Measurements from ENCODE around the gene SEMA4D.

Gene SEMA4D

DNA sequence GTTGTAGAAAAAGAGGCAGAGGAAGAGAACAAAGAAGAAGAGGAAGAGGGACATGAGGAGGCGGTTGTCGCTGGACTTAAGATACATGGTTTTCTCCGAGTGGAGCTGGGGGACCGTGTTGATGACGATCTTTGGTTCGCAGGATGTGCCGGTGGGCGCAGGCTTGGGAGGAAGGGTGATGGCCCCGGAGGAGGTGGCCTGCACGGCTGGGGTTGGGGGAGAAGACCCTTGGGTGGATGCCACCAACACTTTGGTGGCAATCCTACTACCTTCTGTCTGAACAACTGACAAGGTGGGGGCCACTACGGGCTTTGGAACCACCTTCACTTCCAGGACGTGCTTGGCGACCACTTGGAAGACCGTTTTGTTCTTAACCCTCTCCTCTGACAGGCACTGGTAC lies 118.9 kb downstream of the SEMA4D start:
- DNase-seq (ENCODE audit: low read depth): no peak
- TF ChIP-seq, protein P1, sequence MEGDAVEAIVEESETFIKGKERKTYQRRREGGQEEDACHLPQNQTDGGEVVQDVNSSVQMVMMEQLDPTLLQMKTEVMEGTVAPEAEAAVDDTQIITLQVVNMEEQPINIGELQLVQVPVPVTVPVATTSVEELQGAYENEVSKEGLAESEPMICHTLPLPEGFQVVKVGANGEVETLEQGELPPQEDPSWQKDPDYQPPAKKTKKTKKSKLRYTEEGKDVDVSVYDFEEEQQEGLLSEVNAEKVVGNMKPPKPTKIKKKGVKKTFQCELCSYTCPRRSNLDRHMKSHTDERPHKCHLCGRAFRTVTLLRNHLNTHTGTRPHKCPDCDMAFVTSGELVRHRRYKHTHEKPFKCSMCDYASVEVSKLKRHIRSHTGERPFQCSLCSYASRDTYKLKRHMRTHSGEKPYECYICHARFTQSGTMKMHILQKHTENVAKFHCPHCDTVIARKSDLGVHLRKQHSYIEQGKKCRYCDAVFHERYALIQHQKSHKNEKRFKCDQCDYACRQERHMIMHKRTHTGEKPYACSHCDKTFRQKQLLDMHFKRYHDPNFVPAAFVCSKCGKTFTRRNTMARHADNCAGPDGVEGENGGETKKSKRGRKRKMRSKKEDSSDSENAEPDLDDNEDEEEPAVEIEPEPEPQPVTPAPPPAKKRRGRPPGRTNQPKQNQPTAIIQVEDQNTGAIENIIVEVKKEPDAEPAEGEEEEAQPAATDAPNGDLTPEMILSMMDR (conservative IDR thresholded peaks at IDR 0.05; ENCODE audit: control insufficient read depth, insufficient read depth, low read depth, low read length): no peak
- H3K4me3 ChIP-seq (ENCODE audit: control insufficient read depth, low read depth, low read length): no peak overlapping the region

DNA sequence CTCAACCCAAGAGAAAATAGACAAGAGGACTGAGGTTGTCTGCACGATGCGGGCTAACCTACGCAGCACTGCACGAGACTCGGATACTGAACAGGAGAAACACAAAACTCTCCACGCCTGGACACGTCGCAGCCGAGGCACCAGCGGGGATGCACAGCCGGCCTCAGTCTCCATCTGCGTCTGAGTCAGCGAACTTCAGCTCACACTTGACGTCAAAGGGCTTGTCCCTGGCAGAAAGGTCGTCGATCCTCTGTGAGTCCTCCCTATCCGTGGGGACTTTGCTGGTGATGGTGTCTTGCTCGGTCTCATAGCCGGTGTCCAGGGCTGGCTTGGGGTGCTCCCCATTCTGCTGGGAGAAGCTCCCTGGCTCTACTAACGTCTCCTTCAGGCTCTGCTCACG lies 119.4 kb downstream of the SEMA4D start:
- H3K4me3 ChIP-seq (ENCODE audit: control insufficient read depth, low read depth, low read length): no peak overlapping the region
- TF ChIP-seq, protein P1 (conservative IDR thresholded peaks at IDR 0.05; ENCODE audit: control insufficient read depth, insufficient read depth, low read depth, low read length): no peak
- DNase-seq (ENCODE audit: low read depth): no peak

DNA sequence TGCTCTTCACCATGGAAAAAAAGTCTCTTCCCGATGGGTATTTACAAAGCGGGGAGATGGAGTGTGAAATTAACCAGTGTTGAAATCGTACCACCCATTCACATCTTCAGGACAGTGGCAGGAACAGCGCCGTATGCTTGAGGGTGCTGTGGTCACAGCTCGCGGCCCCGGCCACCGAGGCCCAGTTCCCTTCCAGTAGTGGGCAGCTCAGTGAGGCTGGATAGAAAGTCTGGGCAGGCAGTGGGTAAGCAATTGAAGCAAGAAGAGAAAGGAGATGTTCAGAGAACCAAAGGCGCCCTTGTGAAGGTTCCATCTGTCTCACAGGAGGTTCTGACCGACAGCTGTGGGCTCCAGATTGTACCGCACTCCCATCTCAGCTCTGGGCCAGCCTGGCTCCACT lies 120.5 kb downstream of the SEMA4D start:
- TF ChIP-seq, protein P1 (conservative IDR thresholded peaks at IDR 0.05; ENCODE audit: control insufficient read depth, insufficient read depth, low read depth, low read length): no peak
- no peak for DNase-seq (ENCODE audit: low read depth)
- no peak overlapping the region for H3K4me3 ChIP-seq (ENCODE audit: control insufficient read depth, low read depth, low read length)

DNA sequence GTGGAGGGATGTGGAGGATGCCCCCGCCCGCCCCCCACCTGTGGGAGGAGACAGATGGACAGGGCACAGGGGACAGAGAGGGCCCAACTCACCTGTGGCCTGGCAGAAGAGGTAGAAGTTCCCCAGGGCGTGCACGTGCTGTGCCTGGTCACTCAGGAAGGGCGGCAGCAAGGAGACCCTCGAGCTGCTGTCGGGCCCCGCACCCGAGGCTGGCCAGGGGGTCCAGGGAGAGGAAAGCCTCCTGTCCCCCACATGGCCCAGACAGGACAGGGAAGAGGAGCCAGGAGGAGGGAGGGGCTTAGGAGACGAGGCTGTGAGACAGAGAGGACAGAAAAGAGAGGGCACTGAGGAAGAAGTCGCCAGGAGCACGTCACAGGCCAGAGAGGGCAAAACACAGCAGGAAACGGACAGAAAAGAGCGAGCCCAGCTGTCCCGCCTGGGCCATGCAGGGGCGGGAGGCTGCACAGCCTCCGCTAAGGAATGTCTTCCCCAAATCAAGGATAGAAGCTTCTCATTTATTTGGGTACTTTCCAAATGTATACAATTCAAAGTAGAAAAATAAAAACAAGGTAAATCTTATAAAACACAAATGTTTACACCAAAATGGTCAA lies 121.1 kb downstream of the SEMA4D start:
- DNase-seq (ENCODE audit: low read depth): no peak
- no peak overlapping the region for H3K4me3 ChIP-seq (ENCODE audit: control insufficient read depth, low read depth, low read length)
- TF ChIP-seq, protein P1 (conservative IDR thresholded peaks at IDR 0.05; ENCODE audit: control insufficient read depth, insufficient read depth, low read depth, low read length): no peak

DNA sequence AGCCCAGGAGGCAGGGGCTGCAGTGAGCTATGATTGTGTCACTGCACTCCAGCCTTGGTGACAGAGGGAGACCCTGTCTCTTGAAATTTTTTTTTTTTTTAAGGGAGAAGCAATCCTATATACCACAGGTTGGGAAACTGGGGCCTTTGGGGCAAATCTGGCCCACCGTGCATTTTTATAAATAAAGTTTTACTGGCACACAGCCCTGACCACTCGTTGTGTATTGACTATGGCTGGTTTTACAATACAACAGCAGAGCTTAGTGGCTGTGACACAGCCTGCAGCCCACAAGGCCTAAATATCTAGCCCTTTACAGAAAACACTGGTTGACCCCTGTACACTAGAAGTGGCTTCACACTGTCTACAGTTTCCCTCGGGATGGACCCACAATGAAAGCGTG lies 121.6 kb downstream of the SEMA4D start:
- H3K4me3 ChIP-seq (ENCODE audit: control insufficient read depth, low read depth, low read length): no peak overlapping the region
- DNase-seq (ENCODE audit: low read depth): no peak
- TF ChIP-seq, protein P1 (conservative IDR thresholded peaks at IDR 0.05; ENCODE audit: control insufficient read depth, insufficient read depth, low read depth, low read length): no peak

DNA sequence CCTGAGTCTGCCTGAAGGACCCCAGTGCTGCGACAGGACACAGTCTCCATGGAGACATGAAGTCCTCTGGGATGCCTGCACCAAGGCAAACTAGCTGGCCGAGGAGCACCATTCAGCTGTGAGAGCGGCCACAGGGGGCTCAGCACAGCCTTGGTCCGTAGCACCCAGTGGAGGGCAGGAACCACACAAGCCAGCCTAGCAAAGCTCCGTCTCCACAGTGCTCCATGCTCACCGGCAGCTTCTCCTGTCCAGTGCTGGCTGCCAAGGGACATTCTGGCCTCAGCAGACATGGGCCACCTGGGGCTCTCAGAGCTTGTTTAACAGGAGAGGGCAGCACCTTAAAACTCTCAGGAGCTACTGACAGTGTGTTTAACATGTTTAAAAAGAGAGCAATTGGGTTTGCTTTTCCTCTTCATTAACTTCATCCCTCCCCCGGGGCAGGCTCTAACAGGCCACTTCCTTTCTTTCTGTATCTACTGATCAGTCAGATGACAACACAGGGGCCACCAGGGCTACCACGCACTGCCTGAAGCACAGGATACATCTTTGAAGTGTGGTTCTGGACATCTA lies 122.6 kb downstream of the SEMA4D start:
- no peak overlapping the region for H3K4me3 ChIP-seq (ENCODE audit: control insufficient read depth, low read depth, low read length)
- TF ChIP-seq, protein P1 (conservative IDR thresholded peaks at IDR 0.05; ENCODE audit: control insufficient read depth, insufficient read depth, low read depth, low read length): no peak
- no peak for DNase-seq (ENCODE audit: low read depth)

Data from fibroblast of mammary gland (primary cell).